SK-N-DZ (cell line): ENCODE data around the gene DBI.
"Not testable (repeated sequence)": the region's sequence is repeated elsewhere in the genome, so short reads cannot be mapped to it uniquely, and the experiment has no call there.

Source experiments
- DNase-seq: peaks from one replicate; pipeline ENCODE4 v3.0.0-alpha.2; 2015; ENCODE audit warnings: low spot score

The DBI gene

GRCh38 chr2:119365436-119365835 is 1.3 kb upstream of the DBI start:
- DNase-seq, result no peak

- DNase-seq, result no peak
These were observed 572 bp upstream of the DBI start for GRCh38 chr2:119366161-119366648.

- peak; percentile 68 for DNase-seq
These were observed 809 bp downstream of the DBI start for GRCh38 chr2:119367472-119368099.

GRCh38 chr2:119369845-119370244 is 3.1 kb downstream of the DBI start:
- no peak for DNase-seq

- no peak for DNase-seq
These were observed 4.3 kb downstream of the DBI start for GRCh38 chr2:119371111-119371510.

- no peak for DNase-seq
These were observed 6.2 kb downstream of the DBI start for GRCh38 chr2:119372778-119373568.

GRCh38 chr2:119373907-119374745 is 7.3 kb downstream of the DBI start:
- DNase-seq, result not testable (repeated sequence)

GRCh38 chr2:119376406-119376805 is 9.6 kb downstream of the DBI start:
- DNase-seq, result not testable (repeated sequence)

GRCh38 chr2:119376810-119377209 is 10.0 kb downstream of the DBI start:
- DNase-seq, result no peak

GRCh38 chr2:119377294-119377992 is 10.7 kb downstream of the DBI start:
- DNase-seq, result no peak

GRCh38 chr2:119377993-119378345 is 11.2 kb downstream of the DBI start:
- DNase-seq, result no peak

- DNase-seq, result no peak
These were observed 11.8 kb downstream of the DBI start for GRCh38 chr2:119378566-119378965.

- no peak for DNase-seq
These were observed 16.8 kb downstream of the DBI start for GRCh38 chr2:119383410-119384140.

GRCh38 chr2:119384971-119385370 is 18.2 kb downstream of the DBI start:
- DNase-seq, result no peak

- no peak for DNase-seq
These were observed 18.7 kb downstream of the DBI start for GRCh38 chr2:119385466-119385865.

GRCh38 chr2:119387381-119388129 is 20.8 kb downstream of the DBI start:
- DNase-seq, result no peak

GRCh38 chr2:119389615-119390306 is 23.0 kb downstream of the DBI start:
- DNase-seq, result no peak

- DNase-seq, result no peak
These were observed 27.4 kb downstream of the DBI start for GRCh38 chr2:119393971-119394748.

GRCh38 chr2:119397196-119397595 is 30.4 kb downstream of the DBI start:
- no peak for DNase-seq
